Nephron (organoid): ENCODE results near the gene KDSR.
A peak's percentile ranks its signal among the peaks of the same experiment; 100 is the strongest.

Source experiments
- H3K27ac Mint-ChIP-seq, 3 experiments: 2 replicates each; pipeline ENCODE4 v1.8.0; 2020; ENCODE audit warnings: mixed read lengths in 3 of 3, mild to moderate bottlenecking in 2 of 3, moderate library complexity in 1 of 3
- H3K27me3 Mint-ChIP-seq: 2 replicates; pipeline ENCODE4 v1.8.0; 2021; ENCODE audit warnings: low read depth, mild to moderate bottlenecking, moderate library complexity, mixed read lengths
- H3K36me3 Mint-ChIP-seq: 2 replicates; pipeline ENCODE4 v1.8.0; 2020; ENCODE audit warnings: low read depth, mixed read lengths
- H3K4me1 Mint-ChIP-seq: 2 replicates; pipeline ENCODE4 v1.8.0; 2020; ENCODE audit warnings: mixed read lengths
- H3K4me3 Mint-ChIP-seq, 3 experiments: 2 replicates each; pipeline ENCODE4 v1.8.0; 2020; ENCODE audit warnings: mild to moderate bottlenecking in 3 of 3, mixed read lengths in 3 of 3, moderate library complexity in 2 of 3
- H3K9me3 Mint-ChIP-seq: 2 replicates; pipeline ENCODE4 v1.8.0; 2020; ENCODE audit warnings: mixed read lengths
- CTCF ChIP-seq, 3 experiments: fragments of 200-600 bp; sonication (generic); IDR thresholded peaks; one replicate each; pipeline ENCODE4 v1.5.0; 2021; ENCODE audit warnings: antibody characterized with exemption in 3 of 3; ENCODE audit not compliant: unreplicated experiment in 3 of 3

KDSR gene

GRCh38 chr18:63297687-63298399 is 69.2 kb downstream of the KDSR start:
- TF ChIP-seq CTCF (IDR thresholded peaks at IDR 0.05; ENCODE audit: unreplicated experiment in 3 of 3) = no peak
- peaks cover 7% of the 10 kb centered on the region for H3K36me3 Mint-ChIP-seq
- no peaks in the 10 kb centered on the region for H3K9me3 Mint-ChIP-seq
- peak overlapping the region in 2 of 3 experiments; percentile 44 to 54 for H3K27ac Mint-ChIP-seq
- peaks cover 54% of the 10 kb centered on the region for H3K4me1 Mint-ChIP-seq
- no peak overlapping the region for H3K4me3 Mint-ChIP-seq
- H3K27me3 Mint-ChIP-seq = no peaks in the 10 kb centered on the region

GRCh38 chr18:63293935-63294334 is 73.1 kb downstream of the KDSR start:
- Mint-ChIP-seq H3K27me3 (no peaks in the 10 kb centered on the region), H3K27ac (peak overlapping the region in 2 of 3 experiments; percentile 5 to 42), H3K4me1 (peaks cover 44% of the 10 kb centered on the region), H3K9me3 (no peaks in the 10 kb centered on the region), H3K4me3 (no peak overlapping the region), H3K36me3 (no peaks in the 10 kb centered on the region)
- no peak for TF ChIP-seq CTCF (IDR thresholded peaks at IDR 0.05; ENCODE audit: unreplicated experiment in 3 of 3)

GRCh38 chr18:63292831-63293683 is 73.9 kb downstream of the KDSR start:
- no peaks in the 10 kb centered on the region for H3K36me3 Mint-ChIP-seq
- no peaks in the 10 kb centered on the region for H3K9me3 Mint-ChIP-seq
- no peak for TF ChIP-seq CTCF (IDR thresholded peaks at IDR 0.05; ENCODE audit: unreplicated experiment in 3 of 3)
- peaks cover 35% of the 10 kb centered on the region for H3K4me1 Mint-ChIP-seq
- no peak overlapping the region for H3K4me3 Mint-ChIP-seq
- H3K27me3 Mint-ChIP-seq = no peaks in the 10 kb centered on the region
- peak overlapping the region; percentile 5 to 22 (median 7) for H3K27ac Mint-ChIP-seq

- Mint-ChIP-seq H3K36me3 (peaks cover 2% of the 10 kb centered on the region), H3K27ac (no peak overlapping the region), H3K9me3 (no peaks in the 10 kb centered on the region), H3K27me3 (no peaks in the 10 kb centered on the region), H3K4me3 (no peak overlapping the region), H3K4me1 (peaks cover 28% of the 10 kb centered on the region)
- no peak for TF ChIP-seq CTCF (IDR thresholded peaks at IDR 0.05; ENCODE audit: unreplicated experiment in 3 of 3)
Observed at GRCh38 chr18:63291278-63291677, 75.7 kb downstream of the KDSR start.

- H3K27me3 Mint-ChIP-seq = no peaks in the 10 kb centered on the region
- H3K9me3 Mint-ChIP-seq = no peaks in the 10 kb centered on the region
- peak overlapping the region in 2 of 3 experiments; percentile 20 to 21 for H3K27ac Mint-ChIP-seq
- H3K36me3 Mint-ChIP-seq = peaks cover 4% of the 10 kb centered on the region
- peaks cover 28% of the 10 kb centered on the region for H3K4me1 Mint-ChIP-seq
- no peak for TF ChIP-seq CTCF (IDR thresholded peaks at IDR 0.05; ENCODE audit: unreplicated experiment in 3 of 3)
- H3K4me3 Mint-ChIP-seq = peak overlapping the region in 1 of 3 experiments; percentile 19
Observed at GRCh38 chr18:63290821-63291200, 76.2 kb downstream of the KDSR start.
